ENCODE data around the gene ZNF598. TPM values are rescaled to one million over a fixed set of nuclear protein-coding genes. Genes with fewer than 3 reads are reported as not detected.

ZNF598 gene
- polyA plus RNA-seq, 2 of the 4 experiments (the other 2 are of a cell fraction), result 17.7 to 33.8 TPM

DNA sequence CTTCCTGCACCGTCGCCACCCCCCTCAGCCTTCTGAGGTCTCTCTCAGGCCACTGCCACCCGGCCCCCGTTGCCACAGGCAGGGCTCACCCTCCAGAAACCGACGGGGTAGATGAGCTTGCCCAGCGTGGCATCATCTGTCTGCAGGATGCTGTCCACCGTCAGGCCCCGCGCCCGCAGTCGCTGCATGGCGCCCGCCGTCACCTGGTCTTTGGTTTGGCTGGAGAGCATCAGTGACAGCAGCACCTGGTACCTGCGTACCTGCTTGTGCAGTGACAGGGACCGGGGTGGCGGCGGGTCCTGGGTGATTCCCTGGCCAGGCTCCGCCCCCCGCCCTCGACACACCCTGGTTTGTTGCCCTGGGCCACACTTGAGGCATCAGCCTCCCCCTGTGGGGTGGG is 34.9 kb upstream of the ZNF598 start:
- no peak for ATAC-seq
- Histone ChIP-seq H3K4me3 (no peak overlapping the region), H3K4me2 (no peak overlapping the region), H3K4me1 (peaks cover 65% of the 10 kb centered on the region), H3K27ac (0 out of 6 replicates have a peak overlapping the region, but pooled peaks of 1 of the 2 experiments have one; percentile 90), H3K9me3 (no peaks in the 10 kb centered on the region)
- 87% methylated on average over 14 of the region's 22 CpGs for WGBS (ENCODE audit: missing lambda C conversion rate)
- FAIRE-seq, result no peak
- ChIA-PET CTCF (interaction anchor here (1.2 to 3.9 kb wide), 7 partner anchors 10 to 96 kb away, joined by 3 to 29 read pairs (median 7); no protein-coding TSS in a partner anchor), POLR2A (no interaction called here)
- no peak for DNase-seq (ENCODE audit: low read depth in 1 of 2, low spot score in 1 of 2)
- TF ChIP-seq PHF8 (IDR thresholded peaks at IDR 0.05; ENCODE audit: borderline replicate concordance, low read depth) (no peak), ZFP36 (IDR thresholded peaks at IDR 0.05; ENCODE audit: borderline replicate concordance, partially characterized antibody) (no peak), KDM5A (IDR thresholded peaks at IDR 0.05) (no peak), HOXB13 (CRISPR knock-in tag; IDR thresholded peaks at IDR 0.05; ENCODE audit: low read depth) (no peak)
- TF ChIP-seq, protein P1, sequence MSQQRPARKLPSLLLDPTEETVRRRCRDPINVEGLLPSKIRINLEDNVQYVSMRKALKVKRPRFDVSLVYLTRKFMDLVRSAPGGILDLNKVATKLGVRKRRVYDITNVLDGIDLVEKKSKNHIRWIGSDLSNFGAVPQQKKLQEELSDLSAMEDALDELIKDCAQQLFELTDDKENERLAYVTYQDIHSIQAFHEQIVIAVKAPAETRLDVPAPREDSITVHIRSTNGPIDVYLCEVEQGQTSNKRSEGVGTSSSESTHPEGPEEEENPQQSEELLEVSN (IDR thresholded peaks at IDR 0.05; ENCODE audit: borderline replicate concordance, low read depth), result no peak

DNA sequence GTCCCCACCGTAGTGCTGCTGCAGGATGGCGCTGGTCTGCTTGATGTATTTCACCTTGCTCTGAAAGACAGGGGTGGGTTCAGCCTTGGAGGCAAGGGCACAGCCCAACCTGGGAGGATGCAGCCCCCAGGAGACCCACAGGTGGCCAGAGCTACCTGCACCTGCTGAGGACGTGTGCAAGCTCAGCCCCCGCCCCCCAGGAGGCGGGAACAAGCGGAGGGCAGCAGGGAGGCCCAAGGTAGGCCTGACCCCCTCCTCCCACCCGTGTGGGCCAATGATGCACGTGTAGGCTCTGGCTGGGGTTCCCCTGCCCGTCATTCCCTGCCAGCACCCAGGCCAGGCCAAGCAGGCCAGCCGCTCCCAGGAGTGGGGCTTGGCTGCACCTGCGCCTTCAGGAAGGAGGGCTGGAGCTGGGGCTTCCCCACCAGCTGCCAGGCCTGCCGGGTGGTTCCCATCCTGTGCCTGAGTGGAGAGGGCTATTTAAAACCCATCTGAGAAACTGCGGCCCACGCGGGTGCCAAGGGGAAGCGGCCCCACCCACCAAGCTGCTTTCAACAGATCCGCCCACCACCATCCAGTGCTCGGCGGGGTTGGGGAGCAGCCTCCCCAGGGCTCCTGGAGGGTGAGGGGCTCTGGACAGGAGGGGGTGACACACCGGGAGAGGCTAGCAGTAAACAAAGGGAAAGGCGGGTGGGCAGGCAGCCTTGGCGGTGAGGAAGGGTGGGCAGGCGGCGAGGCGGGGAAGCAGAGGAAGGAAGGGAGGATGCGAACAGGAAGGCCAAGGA is 34.2 kb upstream of the ZNF598 start:
- Histone ChIP-seq H3K4me2 (no peak overlapping the region), H3K4me1 (peaks cover 68% of the 10 kb centered on the region), H3K4me3 (no peak overlapping the region), H3K27ac (peak overlapping the region; percentile 42 to 90; a peak in 4 of 6 replicates), H3K9me3 (no peaks in the 10 kb centered on the region)
- TF ChIP-seq RNF2 (IDR thresholded peaks at IDR 0.05; ENCODE audit: borderline replicate concordance, low read depth), result no peak
- TF ChIP-seq MAFK (IDR thresholded peaks at IDR 0.05; ENCODE audit: partially characterized antibody), result no peak
- TF ChIP-seq, protein P2, sequence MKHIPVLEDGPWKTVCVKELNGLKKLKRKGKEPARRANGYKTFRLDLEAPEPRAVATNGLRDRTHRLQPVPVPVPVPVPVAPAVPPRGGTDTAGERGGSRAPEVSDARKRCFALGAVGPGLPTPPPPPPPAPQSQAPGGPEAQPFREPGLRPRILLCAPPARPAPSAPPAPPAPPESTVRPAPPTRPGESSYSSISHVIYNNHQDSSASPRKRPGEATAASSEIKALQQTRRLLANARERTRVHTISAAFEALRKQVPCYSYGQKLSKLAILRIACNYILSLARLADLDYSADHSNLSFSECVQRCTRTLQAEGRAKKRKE (CRISPR knock-in tag; IDR thresholded peaks at IDR 0.05; ENCODE audit: low read depth), result no peak
- 77% methylated on average over 16 of the region's 26 CpGs for WGBS (ENCODE audit: missing lambda C conversion rate)
- POLR2A ChIA-PET, result interaction anchor here (0.7 kb wide), 1 partner anchor 84 kb away, joined by 5 read pairs; no protein-coding TSS in a partner anchor
- DNase-seq (ENCODE audit: low read depth in 1 of 2, low spot score in 1 of 2), result no peak
- FAIRE-seq, result no peak
- CTCF ChIA-PET, result interaction anchor here (0.9 to 3.8 kb wide), 6 partner anchors 9 to 97 kb away, joined by 3 to 17 read pairs (median 6); no protein-coding TSS in a partner anchor
- ATAC-seq, result no peak

DNA sequence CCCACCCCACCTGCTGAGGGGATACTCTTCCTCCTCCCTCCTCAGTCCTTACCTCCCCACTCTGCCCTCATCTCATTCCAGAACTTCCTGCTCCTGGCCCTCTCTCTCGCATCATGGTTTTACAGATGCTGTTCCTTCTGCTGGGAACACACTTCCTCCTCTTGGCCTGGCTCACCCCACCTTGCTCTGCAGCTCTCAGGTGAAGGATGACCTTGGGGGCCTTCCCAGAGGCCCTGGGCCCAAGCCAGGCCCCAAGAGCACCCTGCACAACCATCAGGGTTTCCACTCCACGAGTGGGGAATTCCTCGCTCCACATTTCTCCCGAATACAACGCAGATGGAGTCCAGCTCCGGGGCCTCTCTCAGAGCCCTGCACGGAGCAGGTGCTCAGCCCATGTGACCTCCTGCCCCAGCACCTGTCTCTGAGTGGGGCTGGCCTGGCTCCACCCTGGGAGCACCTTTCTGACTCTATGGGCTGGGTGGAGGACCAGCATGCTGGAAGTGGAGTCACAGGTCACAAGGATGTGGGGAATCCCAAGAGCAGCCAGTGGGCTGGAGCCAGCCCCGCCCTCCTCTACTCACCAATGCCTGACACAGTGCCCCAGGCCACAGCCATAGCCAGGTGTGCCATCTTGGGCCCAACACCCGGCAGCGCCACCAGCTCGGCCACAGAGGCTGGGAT is 33.5 kb upstream of the ZNF598 start:
- H3K4me2 ChIP-seq, result 0 out of 3 replicates have a peak overlapping the region, but pooled peaks have one; percentile 34
- peak overlapping the region; percentile 42 to 90; a peak in 5 of 6 replicates for H3K27ac ChIP-seq
- no peaks in the 10 kb centered on the region for H3K9me3 ChIP-seq
- no peak overlapping the region for H3K4me3 ChIP-seq
- no peak for ATAC-seq
- TF ChIP-seq RAD21 (conservative IDR thresholded peaks at IDR 0.05 in 1 of 2, IDR thresholded peaks at IDR 0.05 in 1 of 2), result no peak
- TF ChIP-seq RNF2 (IDR thresholded peaks at IDR 0.05; ENCODE audit: borderline replicate concordance, low read depth), result no peak
- TF ChIP-seq, protein P3, sequence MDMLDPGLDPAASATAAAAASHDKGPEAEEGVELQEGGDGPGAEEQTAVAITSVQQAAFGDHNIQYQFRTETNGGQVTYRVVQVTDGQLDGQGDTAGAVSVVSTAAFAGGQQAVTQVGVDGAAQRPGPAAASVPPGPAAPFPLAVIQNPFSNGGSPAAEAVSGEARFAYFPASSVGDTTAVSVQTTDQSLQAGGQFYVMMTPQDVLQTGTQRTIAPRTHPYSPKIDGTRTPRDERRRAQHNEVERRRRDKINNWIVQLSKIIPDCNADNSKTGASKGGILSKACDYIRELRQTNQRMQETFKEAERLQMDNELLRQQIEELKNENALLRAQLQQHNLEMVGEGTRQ (IDR thresholded peaks at IDR 0.05), result no peak
- no peak for TF ChIP-seq RCOR1 (IDR thresholded peaks at IDR 0.05; ENCODE audit: low read depth, low read length)
- no peak for TF ChIP-seq ZSCAN20 (CRISPR knock-in tag; IDR thresholded peaks at IDR 0.05)
- no peak for TF ChIP-seq MAZ (IDR thresholded peaks at IDR 0.05; ENCODE audit: borderline replicate concordance, low read depth, low read length)
- no peak for TF ChIP-seq CEBPB (IDR thresholded peaks at IDR 0.05)
- TF ChIP-seq NR3C1 (IDR thresholded peaks at IDR 0.05), result no peak
- no peak for TF ChIP-seq CBX2 (IDR thresholded peaks at IDR 0.05; ENCODE audit: borderline replicate concordance, low read depth)
- TF ChIP-seq GATA3 (IDR thresholded peaks at IDR 0.05; ENCODE audit: borderline replicate concordance), result no peak
- TF ChIP-seq SMC3 (IDR thresholded peaks at IDR 0.05), result no peak
- TF ChIP-seq, protein P4, sequence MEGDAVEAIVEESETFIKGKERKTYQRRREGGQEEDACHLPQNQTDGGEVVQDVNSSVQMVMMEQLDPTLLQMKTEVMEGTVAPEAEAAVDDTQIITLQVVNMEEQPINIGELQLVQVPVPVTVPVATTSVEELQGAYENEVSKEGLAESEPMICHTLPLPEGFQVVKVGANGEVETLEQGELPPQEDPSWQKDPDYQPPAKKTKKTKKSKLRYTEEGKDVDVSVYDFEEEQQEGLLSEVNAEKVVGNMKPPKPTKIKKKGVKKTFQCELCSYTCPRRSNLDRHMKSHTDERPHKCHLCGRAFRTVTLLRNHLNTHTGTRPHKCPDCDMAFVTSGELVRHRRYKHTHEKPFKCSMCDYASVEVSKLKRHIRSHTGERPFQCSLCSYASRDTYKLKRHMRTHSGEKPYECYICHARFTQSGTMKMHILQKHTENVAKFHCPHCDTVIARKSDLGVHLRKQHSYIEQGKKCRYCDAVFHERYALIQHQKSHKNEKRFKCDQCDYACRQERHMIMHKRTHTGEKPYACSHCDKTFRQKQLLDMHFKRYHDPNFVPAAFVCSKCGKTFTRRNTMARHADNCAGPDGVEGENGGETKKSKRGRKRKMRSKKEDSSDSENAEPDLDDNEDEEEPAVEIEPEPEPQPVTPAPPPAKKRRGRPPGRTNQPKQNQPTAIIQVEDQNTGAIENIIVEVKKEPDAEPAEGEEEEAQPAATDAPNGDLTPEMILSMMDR (IDR thresholded peaks at IDR 0.05), result no peak
- no peak for TF ChIP-seq FOXS1 (CRISPR knock-in tag; IDR thresholded peaks at IDR 0.05)
- no peak for TF ChIP-seq SREBF2 (IDR thresholded peaks at IDR 0.05)
- no peak for TF ChIP-seq HOXB5 (CRISPR knock-in tag; IDR thresholded peaks at IDR 0.05)
- TF ChIP-seq NFE2L2 (conservative IDR thresholded peaks at IDR 0.05; ENCODE audit: low read length), result no peak
- DNase-seq (ENCODE audit: low read depth in 1 of 2, low spot score in 1 of 2), result no peak
- FAIRE-seq, result no peak
- peaks cover 71% of the 10 kb centered on the region for H3K4me1 ChIP-seq
- ChIA-PET CTCF (interaction anchor here (0.9 to 3.8 kb wide), 5 partner anchors 10 to 98 kb away, joined by 3 to 17 read pairs (median 6); no protein-coding TSS in a partner anchor), POLR2A (interaction anchor here (0.7 kb wide), 1 partner anchor 83 kb away, joined by 5 read pairs; no protein-coding TSS in a partner anchor)
- WGBS (ENCODE audit: missing lambda C conversion rate), result 77% methylated on average over 9 of the region's 11 CpGs
